ENCODE data around the gene KPTN. TPM values are rescaled to one million over a fixed set of nuclear protein-coding genes. Genes with fewer than 3 reads are reported as not detected.

The KPTN gene
- total and polyA plus RNA-seq, 10 donors: 3.9 to 36.3 (median 8.7) TPM

DNA sequence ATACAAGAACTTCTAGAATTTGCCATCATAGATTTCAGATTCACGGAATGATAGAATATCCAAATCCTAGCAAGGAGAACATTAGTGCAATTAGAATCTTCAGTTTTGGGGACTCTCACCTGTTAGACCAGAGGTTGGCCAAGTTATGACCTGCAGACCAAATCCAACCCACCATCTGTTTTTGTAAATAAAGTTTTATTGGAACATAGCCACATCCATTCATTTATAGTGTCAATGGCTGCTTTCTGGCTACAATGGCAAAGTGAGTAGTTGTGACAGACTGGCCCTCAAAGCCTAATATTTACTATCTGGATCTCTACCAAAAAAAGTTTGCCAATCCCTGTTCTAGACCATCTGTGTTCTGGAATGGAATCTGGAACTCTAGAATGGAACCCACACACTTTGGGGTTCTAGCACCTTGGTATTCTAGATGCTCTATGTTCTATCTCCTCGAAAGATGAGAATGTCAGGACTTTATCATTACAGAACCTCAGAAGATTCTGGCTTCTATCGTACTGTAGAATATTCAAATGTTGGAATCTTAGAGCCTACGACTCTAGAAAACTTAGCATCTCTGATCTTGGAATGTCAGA, 2.5 kb downstream of the KPTN start:
- no peak for TF ChIP-seq POLR2A (IDR thresholded peaks at IDR 0.05)
- TF ChIP-seq, protein P1, sequence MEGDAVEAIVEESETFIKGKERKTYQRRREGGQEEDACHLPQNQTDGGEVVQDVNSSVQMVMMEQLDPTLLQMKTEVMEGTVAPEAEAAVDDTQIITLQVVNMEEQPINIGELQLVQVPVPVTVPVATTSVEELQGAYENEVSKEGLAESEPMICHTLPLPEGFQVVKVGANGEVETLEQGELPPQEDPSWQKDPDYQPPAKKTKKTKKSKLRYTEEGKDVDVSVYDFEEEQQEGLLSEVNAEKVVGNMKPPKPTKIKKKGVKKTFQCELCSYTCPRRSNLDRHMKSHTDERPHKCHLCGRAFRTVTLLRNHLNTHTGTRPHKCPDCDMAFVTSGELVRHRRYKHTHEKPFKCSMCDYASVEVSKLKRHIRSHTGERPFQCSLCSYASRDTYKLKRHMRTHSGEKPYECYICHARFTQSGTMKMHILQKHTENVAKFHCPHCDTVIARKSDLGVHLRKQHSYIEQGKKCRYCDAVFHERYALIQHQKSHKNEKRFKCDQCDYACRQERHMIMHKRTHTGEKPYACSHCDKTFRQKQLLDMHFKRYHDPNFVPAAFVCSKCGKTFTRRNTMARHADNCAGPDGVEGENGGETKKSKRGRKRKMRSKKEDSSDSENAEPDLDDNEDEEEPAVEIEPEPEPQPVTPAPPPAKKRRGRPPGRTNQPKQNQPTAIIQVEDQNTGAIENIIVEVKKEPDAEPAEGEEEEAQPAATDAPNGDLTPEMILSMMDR (IDR thresholded peaks at IDR 0.05 in 8 of 11, conservative IDR thresholded peaks at IDR 0.05 in 3 of 11): no peak
- no peak for TF ChIP-seq POLR2AphosphoS5 (IDR thresholded peaks at IDR 0.05)

GRCh38 chr19:47480658-47481057, 3.4 kb downstream of the KPTN start:
- WGBS, 5 donors: 85 to 93% (median 91%) methylated on average over 16 of the region's 16 CpGs
- H3K27ac ChIP-seq: no peak overlapping the region

More for the DNA sequence above, 2.5 kb downstream of the KPTN start:
- H3K27ac ChIP-seq: no peak overlapping the region
- intact Hi-C loops (cut with DNase I; ENCODE audit: low total_unique reads): no loop called here
- no peaks in the 10 kb centered on the region for H3K27me3 ChIP-seq (replicated peaks in 1 of 7)
- no peak for DNase-seq
- H3K36me3 ChIP-seq: peaks cover 0 to 10% (median 0%) of the 10 kb centered on the region in 6 donors
- peaks cover 16 to 33% (median 29%) of the 10 kb centered on the region in 6 donors for H3K4me1 ChIP-seq
- no peak overlapping the region for H3K4me3 ChIP-seq
- no peaks in the 10 kb centered on the region for H3K9me3 ChIP-seq
- 91 to 97% (median 94%) methylated on average over 4 of the region's 4 CpGs for WGBS, 5 donors

GRCh38 chr19:47479701-47480503, 4.1 kb downstream of the KPTN start:
- peaks cover 0 to 18% (median 0%) of the 10 kb centered on the region in 6 donors for H3K36me3 ChIP-seq
- TF ChIP-seq POLR2AphosphoS5 (IDR thresholded peaks at IDR 0.05) (peak in 1 of 3 donors; percentile 21), POLR2A (IDR thresholded peaks at IDR 0.05) (no peak)
- TF ChIP-seq, protein P1 (IDR thresholded peaks at IDR 0.05 in 8 of 11, conservative IDR thresholded peaks at IDR 0.05 in 3 of 11): no peak
- no peaks in the 10 kb centered on the region for H3K27me3 ChIP-seq (replicated peaks in 1 of 7)
- no peaks in the 10 kb centered on the region for H3K9me3 ChIP-seq
- intact Hi-C loops (cut with DNase I; ENCODE audit: low total_unique reads): no loop called here
- WGBS, 5 donors: 35 to 47% (median 38%) methylated on average over 19 to 39 of the region's 39 CpGs
- no peak for DNase-seq
- peak overlapping the region in 1 of 8 donors; percentile 39 for H3K4me3 ChIP-seq
- H3K4me1 ChIP-seq: peaks cover 4 to 19% (median 15%) of the 10 kb centered on the region in 6 donors
- no peak overlapping the region for H3K27ac ChIP-seq

More at GRCh38 chr19:47480658-47481057, 3.4 kb downstream of the KPTN start:
- Histone ChIP-seq H3K27me3 (replicated peaks in 1 of 7) (no peaks in the 10 kb centered on the region), H3K9me3 (no peaks in the 10 kb centered on the region), H3K4me3 (no peak overlapping the region), H3K4me1 (peaks cover 11 to 26% (median 23%) of the 10 kb centered on the region in 6 donors), H3K36me3 (peaks cover 0 to 12% (median 0%) of the 10 kb centered on the region in 6 donors)
- intact Hi-C loops (cut with DNase I; ENCODE audit: low total_unique reads): no loop called here
- DNase-seq: no peak
- TF ChIP-seq POLR2AphosphoS5 (IDR thresholded peaks at IDR 0.05) (no peak), POLR2A (IDR thresholded peaks at IDR 0.05) (no peak)
- TF ChIP-seq, protein P1 (IDR thresholded peaks at IDR 0.05 in 8 of 11, conservative IDR thresholded peaks at IDR 0.05 in 3 of 11): no peak

- WGBS, 5 donors: 79 to 88% (median 86%) methylated on average over 9 to 17 of the region's 17 CpGs
- TF ChIP-seq POLR2A (IDR thresholded peaks at IDR 0.05) (no peak), POLR2AphosphoS5 (IDR thresholded peaks at IDR 0.05) (no peak)
- TF ChIP-seq, protein P1 (IDR thresholded peaks at IDR 0.05 in 8 of 11, conservative IDR thresholded peaks at IDR 0.05 in 3 of 11): no peak
These were observed 7.5 kb downstream of the KPTN start for GRCh38 chr19:47476438-47476972.

More at GRCh38 chr19:47476438-47476972, 7.5 kb downstream of the KPTN start:
- H3K9me3 ChIP-seq: no peaks in the 10 kb centered on the region
- DNase-seq: no peak
- H3K36me3 ChIP-seq: peaks cover 0 to 18% (median 0%) of the 10 kb centered on the region in 6 donors
- peaks cover 0 to 10% (median 3%) of the 10 kb centered on the region in 6 donors for H3K4me1 ChIP-seq
- H3K27ac ChIP-seq: no peak overlapping the region
- H3K4me3 ChIP-seq: no peak overlapping the region
- peaks cover 3 to 28% (median 14%) of the 10 kb centered on the region in 7 donors for H3K27me3 ChIP-seq (replicated peaks in 1 of 7)
- intact Hi-C loops (cut with DNase I; ENCODE audit: low total_unique reads): no loop called here
